Posterior cingulate gyrus (tissue), 11 donors: ENCODE measurements around the gene KCNQ1OT1.
A peak's percentile ranks its signal among the peaks of the same experiment; 100 is the strongest.

ENCODE experiments used
- DNase-seq, 10 donors: peaks; one replicate each; pipeline versions ENCODE4 v3.0.0 to v3.0.0-alpha.2; 2020 to 2021; ENCODE audit warnings: mixed read lengths in 3 of 10
- intact Hi-C: fragments of 100-400 bp; cut with DNase I; formaldehyde crosslinking; loops from one replicate; pipeline ENCODE4 v1.15.1; 2023

Gene KCNQ1OT1

DNA sequence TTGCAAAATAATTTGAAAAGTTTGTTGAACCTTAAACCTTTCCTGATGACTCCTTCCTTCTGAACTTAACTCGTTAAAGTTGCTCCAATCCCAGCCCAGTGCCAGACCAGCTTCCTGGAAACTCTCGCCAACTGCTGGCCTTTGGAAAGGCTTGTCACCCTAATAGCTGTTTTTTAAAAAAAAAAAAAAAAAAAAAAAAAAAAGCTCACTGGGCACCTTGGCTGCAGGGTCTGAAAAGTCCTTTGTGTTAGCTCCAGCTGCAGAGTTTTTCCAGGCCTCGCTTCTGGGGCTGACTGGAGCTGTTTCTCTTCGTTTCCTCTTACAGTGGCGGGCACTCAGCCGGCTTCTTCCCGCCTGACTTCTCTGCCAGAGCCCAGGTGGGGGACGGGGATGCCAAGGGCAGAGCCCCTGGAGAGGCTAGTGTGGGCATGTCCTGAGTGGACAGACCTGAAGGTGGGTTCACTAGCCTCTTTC, 25.1 kb downstream of the KCNQ1OT1 start:
- DNase-seq: peak in 7 of 10 donors; percentile 18 to 90 (median 51)
- intact Hi-C loops: no loop called here

DNA sequence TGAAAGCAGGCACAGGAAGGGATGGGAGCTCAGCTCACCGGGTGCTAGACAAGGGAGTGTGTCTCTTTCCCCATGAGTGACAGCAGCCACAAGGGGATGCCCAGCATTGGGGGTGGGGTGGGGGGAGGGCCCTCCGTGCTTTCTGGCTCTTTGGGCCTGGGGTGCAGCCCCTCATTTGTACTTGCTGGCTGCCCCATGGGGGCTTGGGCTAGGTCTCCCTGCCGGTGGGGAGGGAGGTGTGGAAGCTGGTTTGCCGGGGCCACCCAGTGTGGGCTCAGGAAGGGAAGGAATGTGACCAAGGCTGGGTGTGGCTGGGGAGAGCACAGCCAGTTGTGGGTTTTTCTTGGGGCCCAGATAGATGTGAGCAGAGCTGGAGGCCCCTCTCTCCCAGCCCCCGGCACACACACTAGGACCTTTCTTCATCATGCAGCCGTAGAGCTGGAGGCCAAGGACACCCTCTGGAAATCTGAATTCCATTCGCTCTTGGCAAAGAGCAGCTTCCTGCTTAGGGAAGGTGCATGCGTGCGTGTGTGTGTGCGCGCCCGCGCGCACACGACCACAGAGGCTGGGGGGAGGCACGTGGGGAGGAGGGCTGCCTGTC, 25.8 kb downstream of the KCNQ1OT1 start:
- intact Hi-C loops: no loop called here
- peak in 4 of 10 donors; percentile 14 to 58 (median 56) for DNase-seq

DNA sequence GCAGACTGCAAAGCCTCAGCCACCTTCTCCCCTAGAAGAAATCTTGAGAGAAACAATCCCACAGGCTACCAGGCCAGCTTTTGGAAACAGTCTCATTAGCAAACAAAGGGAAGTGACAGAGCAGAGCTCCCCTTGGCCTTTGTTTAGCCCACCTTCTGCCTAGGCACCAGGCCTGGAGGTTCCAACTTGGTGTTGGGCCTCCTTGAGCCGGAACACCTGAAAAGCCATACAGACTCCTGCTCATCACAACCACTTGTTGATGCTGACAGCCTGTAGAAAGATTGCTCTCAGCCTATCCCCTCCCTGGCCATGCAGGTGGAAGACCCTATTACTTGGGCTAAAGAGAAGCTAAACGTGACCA, 26.6 kb downstream of the KCNQ1OT1 start:
- peak in 4 of 10 donors; percentile 8 to 38 (median 12) for DNase-seq
- intact Hi-C loops: no loop called here

DNA sequence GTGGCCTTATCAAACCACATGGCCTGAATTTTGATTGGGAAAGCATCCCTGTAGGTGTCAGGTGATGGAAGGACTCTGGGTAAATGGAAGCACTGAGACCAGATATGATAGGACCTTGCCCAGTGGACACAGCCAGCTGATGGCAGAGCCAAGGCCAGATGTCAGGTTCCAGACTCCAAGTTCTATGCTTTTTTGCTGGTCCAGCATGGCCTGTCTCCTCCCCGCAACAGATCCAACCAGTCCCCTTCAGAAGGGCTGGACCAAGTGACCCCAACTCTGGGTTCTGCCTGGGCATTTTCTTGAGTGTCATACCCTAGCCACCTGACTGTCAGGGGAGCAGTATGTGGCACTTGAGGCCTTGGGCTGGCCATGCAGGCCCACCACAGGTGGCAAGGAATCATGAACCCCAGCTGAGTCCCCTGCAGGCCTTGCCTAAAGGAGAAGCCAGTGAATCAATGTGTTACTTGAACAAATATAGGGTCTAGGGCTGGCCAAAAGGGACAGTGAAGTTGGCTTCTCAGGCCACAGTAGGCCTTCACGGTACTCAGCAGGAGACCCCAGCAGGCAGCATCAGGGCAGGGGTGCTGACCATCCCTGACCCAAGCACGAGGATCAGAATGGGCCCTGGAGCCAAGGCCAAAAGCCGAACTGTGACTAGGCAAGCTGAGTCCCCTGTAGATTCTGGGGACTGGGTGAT, 27.1 kb downstream of the KCNQ1OT1 start:
- intact Hi-C loops: no loop called here
- DNase-seq: peak in 4 of 10 donors; percentile 6 to 57 (median 42)

DNA sequence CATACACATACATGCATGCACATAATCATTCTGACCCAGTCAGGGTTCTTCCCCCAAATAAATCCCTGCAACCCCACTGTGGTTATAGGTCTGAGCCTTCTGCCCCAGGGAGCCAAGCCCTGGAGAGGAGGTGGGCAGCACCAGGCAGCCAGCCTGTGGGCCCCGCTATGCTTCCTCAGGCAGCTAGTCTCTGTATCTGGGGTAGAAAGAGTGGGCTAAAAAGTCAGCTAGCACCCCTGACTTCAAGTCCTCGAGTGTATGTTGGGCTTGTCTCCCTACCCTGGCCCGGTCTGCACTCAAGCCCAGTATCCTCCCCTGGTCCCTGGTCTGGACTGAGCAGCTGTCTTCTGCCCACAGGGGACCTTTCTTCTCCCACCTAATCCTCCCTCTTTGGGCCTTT, 28.0 kb downstream of the KCNQ1OT1 start:
- intact Hi-C loops: no loop called here
- peak in 3 of 10 donors; percentile 8 to 22 (median 9) for DNase-seq

DNA sequence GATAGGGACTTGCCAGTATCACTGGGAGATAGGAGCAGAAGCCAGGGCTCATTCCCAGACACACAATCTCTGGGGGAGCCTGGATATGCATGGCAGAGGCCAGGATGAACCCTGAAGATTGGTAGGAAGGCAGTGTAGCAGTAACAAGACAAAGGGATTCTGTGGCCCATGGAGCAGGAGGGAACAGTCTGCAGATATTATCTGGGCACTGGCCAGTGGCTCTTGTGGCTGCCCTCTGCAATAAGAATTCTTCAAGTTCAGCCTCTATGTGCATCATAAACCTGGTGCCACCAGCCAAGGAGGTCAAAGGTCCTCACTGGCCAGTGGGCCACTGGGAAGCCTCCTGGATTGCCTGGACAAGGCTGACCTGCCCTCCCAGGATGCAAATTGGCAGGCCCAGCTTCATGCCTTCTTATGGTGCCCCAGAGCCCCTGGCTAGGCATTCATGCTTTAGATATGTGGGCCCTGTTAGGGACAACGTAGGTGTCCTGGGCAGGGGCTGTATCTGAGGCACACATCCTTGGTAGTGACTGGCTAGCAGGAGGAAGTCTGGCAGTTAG, 29.2 kb downstream of the KCNQ1OT1 start:
- DNase-seq: peak in 1 of 10 donors; percentile 52
- intact Hi-C loops: no loop called here

DNA sequence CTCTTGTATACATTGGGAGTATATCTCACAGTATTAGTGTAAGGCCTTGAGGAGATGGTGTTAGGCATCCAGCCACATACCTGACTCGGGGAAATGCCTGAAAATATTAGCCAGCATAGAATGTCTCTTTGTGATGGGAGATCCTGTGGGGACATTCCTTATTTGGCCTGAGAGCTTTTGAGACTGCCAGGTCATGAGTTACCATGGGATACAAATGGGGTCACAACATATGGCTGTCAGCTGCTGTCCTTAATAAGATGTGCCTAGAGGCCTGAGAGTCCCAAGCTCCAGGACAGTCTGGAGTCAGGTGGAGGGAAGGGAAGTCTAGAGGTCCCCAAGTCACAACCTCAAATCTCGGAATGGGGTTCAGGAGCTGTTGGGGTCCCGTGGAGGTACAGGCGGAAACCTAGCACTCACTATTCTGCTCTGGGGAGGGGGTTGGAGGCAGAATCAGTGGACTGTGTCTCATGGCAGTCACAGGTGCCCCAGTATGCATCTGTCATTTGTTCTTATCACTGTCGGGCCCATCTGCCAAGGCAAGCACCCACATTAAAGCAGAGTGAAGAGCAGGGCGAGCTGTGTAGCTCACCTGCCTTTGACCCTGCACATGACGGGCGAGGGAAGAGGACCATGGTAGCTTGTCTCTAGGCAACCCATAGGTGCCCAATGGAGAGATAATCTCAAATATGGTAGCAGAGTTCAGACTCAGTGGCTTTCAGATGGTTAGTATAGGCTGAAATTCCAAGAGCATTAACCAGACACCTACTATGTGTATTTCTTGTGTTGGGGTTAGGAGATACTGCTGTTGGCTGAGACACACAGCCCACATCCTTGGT, 29.9 kb downstream of the KCNQ1OT1 start:
- intact Hi-C loops: no loop called here
- DNase-seq: peak in 1 of 10 donors; percentile 12

DNA sequence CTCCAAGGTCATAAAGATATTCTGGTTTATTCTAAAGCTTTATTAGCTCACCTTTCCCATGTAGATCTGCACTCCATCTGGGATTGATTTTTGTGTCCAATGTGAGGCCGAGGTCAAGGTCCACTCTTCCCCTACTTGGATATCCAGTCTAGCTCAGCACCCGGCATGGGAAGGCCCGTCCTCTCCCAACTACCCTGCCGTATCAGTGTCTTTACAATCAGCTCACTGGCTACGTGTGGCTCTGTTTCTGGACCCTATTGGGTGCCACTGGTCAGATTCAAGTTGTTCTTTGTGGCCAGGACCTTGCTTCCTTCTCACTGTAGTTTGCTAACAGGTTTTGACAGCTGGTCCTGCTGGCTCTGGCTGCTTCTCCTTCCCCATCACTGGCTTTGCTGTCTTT, 30.9 kb downstream of the KCNQ1OT1 start:
- peak in 1 of 10 donors; percentile 41 for DNase-seq
- intact Hi-C loops: no loop called here

DNA sequence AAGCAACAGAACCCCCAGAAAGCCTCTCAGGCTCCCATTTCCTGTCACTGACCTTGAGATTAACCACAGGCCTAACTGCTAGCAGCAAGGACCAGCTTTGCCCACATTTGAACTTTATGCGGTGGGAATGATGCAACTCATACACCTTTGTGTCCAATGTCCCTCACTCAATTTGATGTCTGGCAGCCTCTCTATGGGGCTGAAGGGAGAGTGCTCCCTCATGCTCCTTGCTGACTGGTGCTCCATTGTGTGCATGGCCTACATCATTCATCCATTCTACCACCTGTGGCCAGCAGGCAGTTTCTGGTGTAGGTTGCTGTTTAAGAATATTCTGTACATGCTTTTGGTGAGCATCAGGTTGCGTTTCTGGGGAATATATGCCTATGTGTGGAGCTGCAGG, 31.9 kb downstream of the KCNQ1OT1 start:
- DNase-seq: peak in 1 of 10 donors; percentile 21
- intact Hi-C loops: no loop called here

DNA sequence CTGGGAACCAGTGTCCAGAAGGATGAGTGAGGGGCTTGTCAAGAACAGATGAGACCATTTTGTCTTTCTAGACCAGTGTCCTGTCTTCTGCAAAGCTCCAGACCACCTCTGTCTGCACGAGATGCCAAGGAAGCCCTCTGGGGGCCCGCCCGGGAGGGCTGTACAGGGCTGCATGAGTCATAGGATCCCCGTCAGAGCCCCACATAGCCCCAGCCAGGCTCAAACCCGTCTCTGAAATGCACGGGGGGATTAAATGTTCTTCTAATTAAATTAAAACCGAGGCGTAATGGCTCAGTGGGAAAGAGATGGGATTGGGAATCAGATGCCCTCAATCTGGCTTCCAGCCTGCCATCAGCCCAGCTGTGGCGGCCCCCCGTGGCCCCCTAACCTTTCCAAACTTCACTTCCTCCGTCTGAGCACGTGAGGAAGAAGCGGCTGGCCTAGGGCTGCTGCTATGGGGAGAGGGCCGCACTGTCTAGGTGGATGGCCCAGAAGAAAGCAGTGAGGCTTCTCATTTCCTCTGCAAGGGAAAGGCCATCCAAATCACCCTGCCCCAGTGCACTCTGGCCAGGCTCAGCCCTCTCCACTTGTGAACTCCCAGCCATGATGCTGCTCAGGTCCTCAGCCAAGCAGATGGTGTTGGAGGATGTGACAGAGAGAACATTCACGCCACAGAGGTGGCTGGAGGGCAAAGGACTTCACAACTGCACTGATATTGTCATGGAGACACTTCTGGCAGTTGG, 32.8 kb downstream of the KCNQ1OT1 start:
- peak in 2 of 10 donors; percentile 32 to 44 for DNase-seq
- intact Hi-C loops: no loop called here

DNA sequence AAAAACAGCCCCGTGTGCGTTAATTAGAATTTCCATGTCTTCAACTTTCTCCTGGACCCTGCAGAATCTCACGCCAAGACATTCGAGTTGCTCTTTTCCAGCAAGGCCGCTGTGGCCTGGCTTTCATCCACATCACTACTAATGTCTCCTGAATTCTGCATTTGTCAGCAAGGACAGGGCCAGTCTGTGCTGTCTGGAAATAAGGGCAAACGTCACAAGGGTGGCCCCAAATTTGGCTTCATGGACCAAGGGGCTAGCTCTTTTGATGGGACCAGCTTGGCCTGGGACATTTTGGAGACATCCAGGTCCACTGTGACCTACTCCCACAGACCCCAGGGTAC, 33.4 kb downstream of the KCNQ1OT1 start:
- intact Hi-C loops: no loop called here
- DNase-seq: no peak

DNA sequence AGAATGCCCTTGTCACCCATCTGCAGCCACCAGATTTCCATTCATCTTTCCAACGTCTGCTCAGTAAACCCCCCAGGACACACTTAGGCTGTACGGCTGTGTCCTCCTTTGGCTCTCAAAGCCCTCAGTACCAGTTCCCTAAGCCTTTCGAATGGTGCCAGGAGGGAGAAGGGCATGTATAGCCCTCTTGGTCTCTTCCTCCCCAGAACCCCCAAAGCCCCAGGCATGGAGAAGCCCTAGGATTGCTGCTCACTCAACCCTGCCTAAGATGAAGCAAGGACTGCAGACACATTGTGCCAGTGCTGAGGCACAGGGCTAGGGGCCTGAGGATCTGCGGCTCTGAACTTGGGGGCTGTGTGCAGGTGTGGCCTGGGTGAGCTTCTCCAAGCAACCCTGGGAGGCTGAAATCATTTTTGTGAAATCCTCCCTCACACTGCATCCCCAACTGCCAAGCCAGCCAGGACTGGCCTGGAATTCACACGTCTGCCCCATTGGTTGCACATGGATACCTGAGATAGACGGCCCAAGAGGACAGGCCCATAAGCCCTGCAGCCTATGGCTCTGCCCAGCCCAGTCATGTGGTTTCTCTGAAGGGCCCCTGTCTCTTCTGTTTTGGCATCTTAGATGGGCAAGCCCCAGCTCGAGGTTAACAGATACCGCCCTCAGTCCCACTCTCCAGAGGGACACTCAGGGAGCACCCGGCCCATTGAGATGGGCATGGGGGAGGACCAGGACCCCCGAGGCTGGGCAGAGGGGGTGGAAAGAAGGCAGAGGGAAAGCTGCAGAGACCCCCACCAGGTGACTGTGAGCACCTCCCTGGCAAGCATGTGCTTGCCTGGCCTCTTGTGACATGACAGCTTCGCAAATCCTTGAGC, 34.0 kb downstream of the KCNQ1OT1 start:
- intact Hi-C loops: no loop called here
- DNase-seq: peak in 1 of 10 donors; percentile 56

DNA sequence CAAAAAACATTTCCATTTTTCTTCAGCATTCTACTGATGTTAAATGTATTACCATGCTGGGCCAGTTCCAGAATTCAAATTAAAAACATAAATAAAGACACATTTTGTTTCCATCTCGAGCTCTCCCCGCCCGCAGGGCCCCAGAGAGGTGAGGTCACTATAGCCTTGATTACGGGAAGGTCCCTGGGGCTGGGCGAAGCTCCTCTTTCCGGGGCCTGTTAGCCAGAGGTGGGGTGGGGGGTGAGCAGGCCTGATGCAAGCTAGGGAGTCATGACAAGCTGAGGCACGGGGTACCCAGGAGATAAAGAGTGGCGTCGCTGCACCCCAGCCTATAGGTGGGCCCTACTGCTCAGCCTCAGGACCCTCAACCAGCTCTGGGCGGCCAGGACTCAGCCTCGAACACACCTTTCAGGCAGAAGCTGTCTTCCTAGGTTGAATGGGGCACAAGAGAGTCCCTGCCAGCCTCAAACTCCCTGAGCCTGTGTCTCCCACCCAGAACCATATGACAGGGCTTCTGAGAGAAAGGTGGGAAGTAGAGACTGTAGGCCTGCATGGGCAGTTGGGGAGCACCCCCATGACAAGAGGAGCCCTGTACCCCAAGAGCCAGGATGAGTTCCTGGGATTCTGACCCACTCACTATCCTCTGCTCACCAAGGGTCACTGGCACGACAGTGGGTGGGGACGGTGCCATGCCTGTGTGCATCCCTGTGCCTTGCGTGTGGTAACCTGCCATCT, 34.8 kb downstream of the KCNQ1OT1 start:
- DNase-seq: peak in 1 of 10 donors; percentile 72
- intact Hi-C loops: no loop called here

DNA sequence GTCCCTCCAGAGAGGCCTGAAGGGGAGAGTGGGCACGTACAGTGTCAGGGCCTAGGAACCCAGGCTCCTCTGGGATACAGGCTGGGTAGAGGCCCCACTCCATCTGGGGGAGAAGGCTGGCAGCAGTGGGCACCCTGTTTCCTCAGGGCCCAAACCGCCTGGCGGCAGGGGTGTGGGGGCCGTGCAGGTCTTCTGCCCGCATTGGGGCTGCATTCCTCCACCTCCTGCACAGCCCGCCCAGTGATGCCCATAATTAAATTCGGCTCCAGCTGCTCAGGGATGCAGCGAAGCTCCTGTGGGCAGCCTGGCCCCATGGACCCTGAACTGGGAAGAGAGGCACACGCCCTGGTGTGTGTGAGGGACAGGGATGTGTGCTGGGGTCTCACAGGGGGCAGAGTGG, 35.4 kb downstream of the KCNQ1OT1 start:
- intact Hi-C loops: no loop called here
- DNase-seq: peak in 1 of 10 donors; percentile 52

DNA sequence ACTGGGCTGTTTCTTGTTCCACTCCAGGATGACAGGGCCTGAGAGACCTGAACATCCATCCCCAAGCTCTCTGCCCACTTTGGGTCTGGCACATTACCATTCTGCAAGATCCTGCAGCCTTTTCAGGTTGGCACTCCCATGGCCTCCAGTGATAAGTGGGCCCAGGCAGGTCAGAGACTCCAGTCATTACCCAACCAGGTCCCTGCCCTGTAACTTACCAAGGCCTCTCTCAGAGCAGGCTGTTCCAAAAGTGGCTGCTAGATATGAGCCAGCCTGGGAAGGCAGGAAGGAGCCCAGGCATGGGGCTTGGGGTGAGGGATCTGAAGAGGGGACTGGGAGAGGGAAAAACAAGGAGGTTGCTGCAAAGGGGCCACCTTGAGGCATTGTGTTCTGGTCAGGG, 35.9 kb downstream of the KCNQ1OT1 start:
- intact Hi-C loops: no loop called here
- peak in 1 of 10 donors; percentile 52 for DNase-seq

DNA sequence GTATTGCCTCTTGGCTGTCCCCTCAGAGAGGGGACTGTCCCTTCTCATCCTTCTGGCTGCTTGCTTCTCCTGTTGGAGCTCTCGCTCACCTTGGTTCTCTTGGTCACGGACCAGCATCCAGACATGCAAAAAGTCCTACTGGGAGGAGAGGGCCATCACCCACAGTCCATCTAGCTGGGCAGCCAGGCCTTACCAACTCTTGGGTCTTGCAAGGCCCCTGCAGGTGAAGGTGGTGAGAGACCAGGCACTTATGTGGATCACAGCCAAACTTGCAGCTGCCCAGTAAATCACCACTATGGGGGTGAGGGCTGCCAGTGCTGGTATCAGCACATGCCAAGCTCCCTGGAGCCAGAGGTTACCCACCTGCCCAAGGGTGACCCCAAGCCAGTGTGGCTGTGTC, 36.3 kb downstream of the KCNQ1OT1 start:
- peak in 1 of 10 donors; percentile 44 for DNase-seq
- intact Hi-C loops: no loop called here

DNA sequence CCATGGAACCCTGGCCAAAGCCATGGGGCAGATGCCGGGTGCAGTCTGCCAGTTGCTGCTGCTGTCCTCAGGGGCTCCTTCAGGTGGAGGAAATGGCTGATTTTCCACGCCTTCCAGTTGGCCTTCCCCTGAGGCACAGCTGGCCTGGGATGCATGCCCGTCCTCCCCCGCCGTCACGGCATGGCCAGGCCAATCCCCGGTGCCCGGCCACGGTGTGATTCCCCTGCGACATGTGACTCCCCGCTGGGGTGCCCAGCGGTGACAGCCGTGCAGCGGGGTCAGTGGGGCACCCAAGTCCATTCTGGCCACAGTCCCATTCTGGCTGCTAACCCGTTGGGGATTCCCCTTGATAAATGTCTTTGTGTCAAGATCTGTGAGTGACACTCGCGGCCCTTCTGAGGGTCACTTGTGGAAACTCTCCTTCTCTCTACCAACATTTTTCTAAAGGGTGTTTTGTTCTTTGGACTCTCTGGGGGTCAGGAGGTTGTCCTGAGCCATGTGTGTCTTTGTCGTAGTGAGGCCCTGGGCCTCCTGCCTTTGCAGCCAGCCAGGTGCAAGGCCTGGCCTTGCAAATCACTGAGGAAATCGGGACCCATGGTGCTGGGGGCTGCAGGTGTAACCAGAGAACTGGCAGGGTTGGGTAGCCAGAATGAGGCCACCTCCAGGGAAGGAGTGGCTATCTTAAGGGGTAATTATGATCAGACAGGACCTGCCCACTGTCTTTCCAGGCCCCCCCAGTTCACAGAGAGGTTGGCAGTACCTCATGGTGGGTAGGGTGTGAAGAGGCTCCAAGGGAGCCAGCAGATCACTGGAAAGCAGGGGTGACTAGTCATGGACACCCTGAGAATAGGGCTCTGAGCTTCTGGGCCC, 37.1 kb downstream of the KCNQ1OT1 start:
- intact Hi-C loops: no loop called here
- peak in 1 of 10 donors; percentile 64 for DNase-seq

DNA sequence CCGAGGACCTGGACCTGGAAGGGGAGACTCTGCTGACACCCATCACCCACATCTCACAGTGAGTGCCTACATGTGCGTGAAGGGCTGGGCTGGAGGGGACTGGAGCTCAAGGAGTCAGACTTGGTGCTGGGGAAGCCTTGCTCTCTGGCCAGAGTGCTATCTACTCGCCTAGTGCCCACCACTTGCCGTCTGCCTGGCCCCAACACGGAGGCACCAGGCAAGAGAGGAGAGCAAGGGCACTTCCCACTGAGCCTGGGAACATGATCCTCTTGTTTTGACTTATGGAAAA, 37.8 kb downstream of the KCNQ1OT1 start:
- peak in 1 of 10 donors; percentile 62 for DNase-seq
- intact Hi-C loops: no loop called here
